Bronchial epithelial cell (primary cell): Measurements from ENCODE around the gene SEMA3C. TPM values are rescaled to one million over a fixed set of nuclear protein-coding genes. Genes with fewer than 3 reads are reported as not detected.

Experiments used
- DNase-seq: peaks from one replicate; pipeline ENCODE4 v3.0.0-alpha.2; 2010; ENCODE audit warnings: low read depth
- FAIRE-seq: peaks from 2 replicates; lab custom pipeline; 2011; peaks lifted over from hg19 to GRCh38; lab: Jason Lieb, UNC
- H3K27me3 ChIP-seq: 2 replicates; pipeline ENCODE4 v1.5.1; 2011; ENCODE audit warnings: low read length; ENCODE audit not compliant: control insufficient read depth, insufficient read depth
- H3K36me3 ChIP-seq: 2 replicates; pipeline ENCODE4 v1.5.1; 2011; ENCODE audit warnings: low read length; ENCODE audit not compliant: control insufficient read depth, insufficient read depth
- H3K4me3 ChIP-seq: 2 replicates; pipeline ENCODE4 v1.5.1; 2011; ENCODE audit warnings: mild to moderate bottlenecking, low read depth, low read length, control low read depth
- CTCF ChIP-seq: IDR thresholded peaks from 2 replicates; pipeline ENCODE4 v1.5.1; 2011; ENCODE audit warnings: mild to moderate bottlenecking, moderate library complexity, low read length, control low read depth, inconsistent platforms; ENCODE audit not compliant: insufficient read depth, severe bottlenecking
- total RNA-seq: library from RNA; depleted of rRNA; stranded (reverse); fragments of >200 nt; gene quantifications from 2 replicates; pipeline ENCODE4 v1.2.1, GENCODE V29; 2014

SEMA3C gene
- total RNA-seq, 1 donor from 2014 or later, result 178 TPM

DNA sequence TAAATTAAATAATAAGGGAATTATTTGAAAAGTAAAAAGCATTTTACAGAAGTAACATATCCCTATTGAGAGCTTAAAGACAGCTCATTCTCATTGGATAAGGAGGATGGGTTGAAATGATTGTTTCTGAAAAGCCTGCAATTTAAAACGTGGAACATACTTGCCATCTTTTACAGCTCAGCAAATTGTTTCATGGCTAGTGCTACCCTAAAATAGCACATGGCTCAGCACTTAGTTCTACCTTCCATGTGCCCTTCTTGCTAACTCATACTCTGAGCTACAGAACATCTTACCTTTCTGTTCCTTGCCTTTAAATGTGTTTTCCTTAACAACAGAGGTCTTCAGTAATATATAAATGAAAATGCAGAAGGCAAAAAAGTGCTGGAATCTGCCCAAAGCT, 8.6 kb downstream of the SEMA3C start:
- Histone ChIP-seq H3K27me3 (no peaks in the 10 kb centered on the region), H3K36me3 (peaks cover 6% of the 10 kb centered on the region), H3K4me3 (no peak overlapping the region)
- FAIRE-seq (no peak), DNase-seq (no peak)
- TF ChIP-seq CTCF, result no peak

- no peak for TF ChIP-seq CTCF
- H3K4me3 ChIP-seq, result no peak overlapping the region
- peaks cover 5% of the 10 kb centered on the region for H3K36me3 ChIP-seq
- DNase-seq (no peak), FAIRE-seq (no peak)
- no peaks in the 10 kb centered on the region for H3K27me3 ChIP-seq
Observed at GRCh38 chr7:80908360-80908797, 10.5 kb downstream of the SEMA3C start.

DNA sequence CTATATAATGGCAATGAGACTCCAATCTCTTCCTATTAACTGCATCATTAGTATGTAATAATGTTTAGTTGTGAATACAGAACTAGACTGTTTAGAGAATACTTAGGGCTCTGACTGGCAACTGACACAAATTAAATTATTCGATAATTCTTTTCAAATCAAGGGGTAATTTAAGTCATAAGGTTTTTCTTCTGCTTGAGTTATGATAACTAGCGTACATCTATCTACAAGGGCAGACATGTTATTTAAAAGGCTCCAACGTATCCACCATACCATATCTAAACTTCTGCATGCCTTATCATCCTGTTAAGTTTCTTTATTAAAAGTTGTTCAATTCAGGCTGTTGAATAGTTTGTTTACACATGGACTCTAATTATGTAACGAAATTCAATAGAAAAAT, 11.2 kb downstream of the SEMA3C start:
- no peak for TF ChIP-seq CTCF
- H3K27me3 ChIP-seq, result no peaks in the 10 kb centered on the region
- no peak for FAIRE-seq
- H3K36me3 ChIP-seq, result peaks cover 5% of the 10 kb centered on the region
- no peak overlapping the region for H3K4me3 ChIP-seq
- DNase-seq, result no peak

GRCh38 chr7:80907141-80907601, 11.7 kb downstream of the SEMA3C start:
- FAIRE-seq (no peak), DNase-seq (no peak)
- Histone ChIP-seq H3K36me3 (peaks cover 5% of the 10 kb centered on the region), H3K4me3 (no peak overlapping the region), H3K27me3 (no peaks in the 10 kb centered on the region)
- no peak for TF ChIP-seq CTCF

DNA sequence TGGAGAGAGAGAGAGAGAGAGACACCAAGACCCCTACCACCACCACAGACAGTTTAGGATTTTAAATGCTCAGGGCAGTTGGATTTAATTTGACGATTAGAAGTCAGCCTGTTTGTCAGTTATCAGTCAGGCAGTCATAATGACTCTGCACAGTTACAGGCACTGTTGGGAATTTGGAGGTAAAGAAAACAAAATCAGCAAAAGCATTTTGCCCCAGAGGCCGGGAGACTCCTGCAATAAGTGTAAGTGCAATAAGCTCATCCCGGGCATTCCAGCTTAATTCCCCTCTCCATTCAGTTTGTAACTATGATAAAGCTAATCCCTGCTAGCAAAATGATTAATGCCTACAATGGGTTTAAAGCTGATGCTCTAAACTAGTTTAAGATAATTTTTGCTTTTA, 13.5 kb downstream of the SEMA3C start:
- no peaks in the 10 kb centered on the region for H3K27me3 ChIP-seq
- FAIRE-seq, result no peak
- TF ChIP-seq CTCF, result no peak
- no peak overlapping the region for H3K4me3 ChIP-seq
- DNase-seq, result no peak
- peaks cover 7% of the 10 kb centered on the region for H3K36me3 ChIP-seq

GRCh38 chr7:80902716-80903308, 16.0 kb downstream of the SEMA3C start:
- FAIRE-seq (no peak), DNase-seq (peak; percentile 69)
- Histone ChIP-seq H3K36me3 (peaks cover 7% of the 10 kb centered on the region), H3K27me3 (no peaks in the 10 kb centered on the region), H3K4me3 (no peak overlapping the region)
- TF ChIP-seq CTCF, result no peak
